ENCODE data around the gene CCP110. TPM values are rescaled to one million over a fixed set of nuclear protein-coding genes. Genes with fewer than 3 reads are reported as not detected.
A peak's percentile ranks its signal among the peaks of the same experiment; 100 is the strongest.

Gene CCP110
- total RNA-seq, 1 donor from 2014 or later, result 14.7 TPM

GRCh38 chr16:19505600-19506303 lies 18.0 kb upstream of the CCP110 start:
- no peaks in the 10 kb centered on the region for H3K9me3 Mint-ChIP-seq (ENCODE audit: unreplicated experiment)
- H3K36me3 ChIP-seq (ENCODE audit: insufficient read depth, low read length), result peaks cover 29% of the 10 kb centered on the region
- peaks cover 3% of the 10 kb centered on the region for H3K4me1 ChIP-seq (ENCODE audit: insufficient read depth, low read length)
- H3K27me3 ChIP-seq (ENCODE audit: insufficient read depth, low read length), result no peaks in the 10 kb centered on the region
- peak; percentile 78 for DNase-seq (ENCODE audit: low read depth)
- peaks cover 13% of the 10 kb centered on the region for H3K36me3 Mint-ChIP-seq (ENCODE audit: low read depth, unreplicated experiment)
- no peak overlapping the region for H3K27ac Mint-ChIP-seq (ENCODE audit: unreplicated experiment)
- no peak overlapping the region for H3K9ac ChIP-seq (ENCODE audit: low read length)
- no peaks in the 10 kb centered on the region for H3K4me1 Mint-ChIP-seq (ENCODE audit: low read depth, unreplicated experiment)
- peak overlapping the region; percentile 15 for H3K4me2 ChIP-seq (ENCODE audit: low read length)
- no peaks in the 10 kb centered on the region for H3K27me3 Mint-ChIP-seq (ENCODE audit: low read depth, unreplicated experiment)
- H3K4me3 Mint-ChIP-seq (ENCODE audit: unreplicated experiment), result no peak overlapping the region
- H4K20me1 ChIP-seq (ENCODE audit: insufficient read depth, low read length), result peaks cover 42% of the 10 kb centered on the region
- TF ChIP-seq CTCF (IDR thresholded peaks at IDR 0.05; ENCODE audit: insufficient read depth, low read depth, low read length) (no peak), EZH2 (IDR thresholded peaks at IDR 0.05; ENCODE audit: insufficient read depth, low read length) (no peak)
- no peak overlapping the region for H3K4me3 ChIP-seq (ENCODE audit: insufficient read depth, low read depth, low read length)
- no peak overlapping the region for H2AFZ ChIP-seq (ENCODE audit: low read depth, low read length)
- no peak for FAIRE-seq
- H3K27ac ChIP-seq (ENCODE audit: low read depth, low read length), result no peak overlapping the region
- H3K79me2 ChIP-seq (ENCODE audit: insufficient read depth, low read length), result no peaks in the 10 kb centered on the region
- no peaks in the 10 kb centered on the region for H3K9me3 ChIP-seq (ENCODE audit: insufficient read depth, low read depth, low read length)

- Histone ChIP-seq H3K9me3 (ENCODE audit: insufficient read depth, low read depth, low read length) (no peaks in the 10 kb centered on the region), H3K4me1 (ENCODE audit: insufficient read depth, low read length) (peaks cover 3% of the 10 kb centered on the region), H4K20me1 (ENCODE audit: insufficient read depth, low read length) (peaks cover 41% of the 10 kb centered on the region), H2AFZ (ENCODE audit: low read depth, low read length) (no peak overlapping the region), H3K36me3 (ENCODE audit: insufficient read depth, low read length) (peaks cover 27% of the 10 kb centered on the region), H3K4me3 (ENCODE audit: insufficient read depth, low read depth, low read length) (no peak overlapping the region), H3K27me3 (ENCODE audit: insufficient read depth, low read length) (no peaks in the 10 kb centered on the region), H3K9ac (ENCODE audit: low read length) (no peak overlapping the region), H3K27ac (ENCODE audit: low read depth, low read length) (no peak overlapping the region), H3K79me2 (ENCODE audit: insufficient read depth, low read length) (no peaks in the 10 kb centered on the region), H3K4me2 (ENCODE audit: low read length) (no peak overlapping the region)
- Mint-ChIP-seq H3K27me3 (ENCODE audit: low read depth, unreplicated experiment) (no peaks in the 10 kb centered on the region), H3K36me3 (ENCODE audit: low read depth, unreplicated experiment) (peaks cover 10% of the 10 kb centered on the region), H3K27ac (ENCODE audit: unreplicated experiment) (no peak overlapping the region), H3K4me3 (ENCODE audit: unreplicated experiment) (no peak overlapping the region), H3K4me1 (ENCODE audit: low read depth, unreplicated experiment) (no peaks in the 10 kb centered on the region), H3K9me3 (ENCODE audit: unreplicated experiment) (no peaks in the 10 kb centered on the region)
- DNase-seq (ENCODE audit: low read depth) (no peak), FAIRE-seq (no peak)
- TF ChIP-seq EZH2 (IDR thresholded peaks at IDR 0.05; ENCODE audit: insufficient read depth, low read length), result no peak
Measured at GRCh38 chr16:19506965-19507364, 16.8 kb upstream of the CCP110 start.

GRCh38 chr16:19507867-19508266 lies 15.9 kb upstream of the CCP110 start:
- Histone ChIP-seq H3K4me2 (ENCODE audit: low read length) (no peak overlapping the region), H3K27me3 (ENCODE audit: insufficient read depth, low read length) (no peaks in the 10 kb centered on the region), H3K79me2 (ENCODE audit: insufficient read depth, low read length) (no peaks in the 10 kb centered on the region), H3K4me3 (ENCODE audit: insufficient read depth, low read depth, low read length) (no peak overlapping the region), H3K9ac (ENCODE audit: low read length) (no peak overlapping the region), H4K20me1 (ENCODE audit: insufficient read depth, low read length) (peaks cover 33% of the 10 kb centered on the region), H2AFZ (ENCODE audit: low read depth, low read length) (no peak overlapping the region), H3K4me1 (ENCODE audit: insufficient read depth, low read length) (peaks cover 3% of the 10 kb centered on the region), H3K27ac (ENCODE audit: low read depth, low read length) (no peak overlapping the region), H3K9me3 (ENCODE audit: insufficient read depth, low read depth, low read length) (no peaks in the 10 kb centered on the region), H3K36me3 (ENCODE audit: insufficient read depth, low read length) (peaks cover 19% of the 10 kb centered on the region)
- FAIRE-seq (no peak), DNase-seq (ENCODE audit: low read depth) (no peak)
- Mint-ChIP-seq H3K4me3 (ENCODE audit: unreplicated experiment) (no peak overlapping the region), H3K4me1 (ENCODE audit: low read depth, unreplicated experiment) (no peaks in the 10 kb centered on the region), H3K36me3 (ENCODE audit: low read depth, unreplicated experiment) (peaks cover 10% of the 10 kb centered on the region), H3K9me3 (ENCODE audit: unreplicated experiment) (no peaks in the 10 kb centered on the region), H3K27ac (ENCODE audit: unreplicated experiment) (no peak overlapping the region), H3K27me3 (ENCODE audit: low read depth, unreplicated experiment) (no peaks in the 10 kb centered on the region)
- TF ChIP-seq EZH2 (IDR thresholded peaks at IDR 0.05; ENCODE audit: insufficient read depth, low read length) (no peak), CTCF (IDR thresholded peaks at IDR 0.05; ENCODE audit: insufficient read depth, low read depth, low read length) (no peak)
